GM20431 (cell line): ENCODE data around the gene DNMT3L.
"Not testable (repeated sequence)": the region's sequence is repeated elsewhere in the genome, so short reads cannot be mapped to it uniquely, and the experiment has no call there.

ENCODE experiments used
- in situ Hi-C: fragments of 300-500 bp; cut with MseI, MboI; formaldehyde crosslinking; loops from one replicate; pipeline ENCODE4 v1.15.0; 2020; ENCODE audit warnings: low sequenced_read_pairs; ENCODE audit not compliant: unreplicated experiment

The DNMT3L gene

DNA sequence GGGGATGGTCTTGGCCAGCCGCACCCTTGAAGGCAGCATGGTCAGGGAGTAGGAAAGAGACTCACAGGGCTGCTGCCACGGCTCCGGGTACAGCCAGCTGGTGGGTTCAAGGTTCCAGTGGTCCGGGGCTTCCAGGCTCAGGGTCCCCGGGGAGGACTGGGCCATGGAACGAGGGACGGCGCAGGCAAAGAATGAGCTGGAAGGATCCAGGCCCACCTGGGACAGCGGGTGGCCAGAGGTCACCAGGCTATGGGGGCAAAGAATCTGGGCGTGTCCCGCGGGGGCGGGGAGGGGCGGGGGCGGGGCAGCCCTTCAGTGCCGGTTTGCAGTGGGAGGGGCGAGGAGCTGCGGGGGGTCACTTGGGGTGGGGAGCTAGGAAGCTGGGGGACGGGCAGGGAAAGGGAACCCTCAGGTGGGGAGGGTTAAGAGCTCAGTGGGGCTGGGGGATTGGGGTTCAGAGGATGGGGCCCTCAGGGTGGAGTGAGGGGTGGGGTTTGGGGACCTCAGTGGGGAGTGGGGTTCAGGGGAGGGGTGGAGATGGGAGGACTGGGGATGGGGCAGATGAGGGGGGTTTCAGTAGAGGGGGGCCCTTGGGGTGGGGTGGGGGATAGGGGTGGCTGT is at the start of gene DNMT3L:
DNMT3L (minus strand) TSS at position 223 of the 621 bp plus-strand sequence. CDS start 638 bp downstream, outside the sequence.
- in situ Hi-C loops: no loop called here

GRCh38 chr21:44310628-44311507 is 49.2 kb upstream of the DNMT3L start:
- in situ Hi-C loops: no loop called here

DNA sequence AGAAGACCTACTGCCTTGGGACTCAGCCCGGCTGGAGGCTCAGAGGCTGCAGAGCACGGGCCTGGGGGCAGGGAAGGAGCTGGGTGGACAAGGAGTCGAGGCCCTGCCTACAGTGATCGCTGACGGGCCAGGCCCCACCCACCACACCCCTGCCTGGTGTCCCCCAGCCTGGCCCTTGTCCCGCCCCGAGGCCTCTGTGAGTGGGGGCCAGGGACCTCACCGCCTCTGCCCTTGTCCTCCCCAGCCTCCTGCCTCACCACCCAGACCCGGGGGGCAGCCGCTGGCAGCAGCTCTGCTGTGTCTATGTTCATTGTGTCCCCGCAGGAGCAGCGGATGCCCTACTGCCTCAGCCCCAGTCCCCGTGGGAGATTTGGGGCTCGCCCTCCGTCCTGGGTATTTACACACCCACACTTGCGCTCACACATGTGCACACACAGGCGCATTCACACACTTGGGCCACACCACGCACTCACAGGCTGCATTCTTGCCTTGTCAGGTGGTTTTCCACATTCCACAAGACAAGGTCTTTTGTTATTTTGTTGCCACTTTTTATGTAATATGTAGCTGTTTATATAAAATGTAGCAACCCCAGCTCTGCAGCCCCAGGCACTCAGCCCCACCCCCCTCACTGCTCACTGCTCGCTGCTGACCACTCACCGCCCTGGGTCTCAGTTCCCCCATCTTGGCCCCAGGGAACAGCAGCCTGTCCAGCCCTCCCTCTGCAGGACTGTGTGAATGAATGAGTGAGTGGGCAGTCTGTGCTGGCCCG is 45.4 kb upstream of the DNMT3L start:
- in situ Hi-C loops: no loop called here

DNA sequence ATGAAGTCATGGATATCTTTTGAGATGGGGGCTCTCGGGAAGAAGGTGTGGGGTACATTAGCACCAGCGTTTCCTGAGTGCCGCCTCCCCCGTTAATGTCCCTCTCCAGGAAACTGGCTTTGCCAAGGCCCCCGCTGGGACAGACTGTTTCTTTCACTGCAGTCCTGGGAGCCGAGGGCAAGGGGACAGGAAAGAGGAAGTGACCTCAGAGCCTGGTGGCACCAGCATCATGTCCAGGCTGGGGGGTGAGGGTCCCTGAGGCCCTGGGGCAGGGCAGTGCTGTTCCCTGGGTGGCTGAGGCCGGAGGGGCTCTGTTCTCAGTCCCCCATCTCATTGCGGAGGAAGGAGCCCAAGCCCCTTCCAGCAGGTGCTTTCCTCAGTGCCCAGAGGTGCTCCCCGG is 44.0 kb upstream of the DNMT3L start:
- in situ Hi-C loops: no loop called here

GRCh38 chr21:44304877-44305293 is 43.2 kb upstream of the DNMT3L start:
- in situ Hi-C loops: no loop called here

DNA sequence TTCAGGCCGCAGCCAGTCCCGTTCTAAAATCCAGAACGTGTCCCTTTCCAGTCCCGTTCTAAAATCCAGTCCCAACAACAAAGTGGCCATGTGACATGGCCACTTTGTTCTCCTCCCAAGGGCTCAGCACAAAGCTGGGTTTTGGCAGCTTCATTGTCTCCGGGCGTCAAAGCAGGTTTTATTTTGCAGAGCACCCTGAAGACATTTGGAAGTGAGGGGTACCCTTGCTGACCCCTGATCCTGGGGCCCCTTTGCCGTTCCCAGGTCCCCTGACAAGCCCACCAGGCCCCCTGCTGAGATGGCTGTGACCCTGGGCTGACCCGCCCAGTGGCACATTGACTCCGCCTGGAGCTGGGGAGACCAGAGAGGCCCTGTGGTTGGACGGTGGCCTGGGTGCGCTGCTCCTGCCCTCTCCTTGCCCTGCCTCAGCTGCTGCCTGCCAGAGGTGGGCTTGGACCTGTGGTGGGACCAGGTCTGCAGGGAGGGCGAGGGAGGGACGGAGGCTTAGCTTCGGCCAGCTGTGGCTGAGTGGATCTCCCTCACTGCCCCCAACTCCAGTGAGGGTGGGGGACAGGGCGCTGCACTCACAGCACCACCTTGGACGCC is 42.4 kb upstream of the DNMT3L start:
- in situ Hi-C loops: no loop called here

DNA sequence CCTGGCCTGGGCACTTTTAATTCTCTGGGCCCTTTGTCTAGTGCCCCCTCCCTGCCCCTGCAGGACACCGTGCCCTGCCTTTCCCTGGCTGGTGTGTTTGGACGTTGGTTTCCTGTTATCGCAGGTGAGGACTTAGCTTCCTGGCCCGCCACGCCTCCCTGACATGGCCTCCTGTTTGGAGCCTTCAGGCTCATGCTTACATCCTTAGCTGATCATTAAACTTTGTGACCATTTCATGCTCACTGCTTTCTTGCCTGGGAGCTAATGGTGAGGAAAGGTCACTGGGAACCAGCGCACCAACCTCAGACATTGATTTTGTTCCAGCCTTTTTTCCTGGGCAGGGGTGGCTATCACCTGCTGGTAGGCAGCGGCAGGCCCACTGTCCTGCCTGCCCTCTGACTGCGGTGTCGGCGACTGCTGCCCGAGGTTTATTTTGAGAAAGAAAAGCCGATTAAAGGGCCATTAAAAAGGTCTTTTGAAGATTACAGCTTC is 41.8 kb upstream of the DNMT3L start:
- in situ Hi-C loops: no loop called here

DNA sequence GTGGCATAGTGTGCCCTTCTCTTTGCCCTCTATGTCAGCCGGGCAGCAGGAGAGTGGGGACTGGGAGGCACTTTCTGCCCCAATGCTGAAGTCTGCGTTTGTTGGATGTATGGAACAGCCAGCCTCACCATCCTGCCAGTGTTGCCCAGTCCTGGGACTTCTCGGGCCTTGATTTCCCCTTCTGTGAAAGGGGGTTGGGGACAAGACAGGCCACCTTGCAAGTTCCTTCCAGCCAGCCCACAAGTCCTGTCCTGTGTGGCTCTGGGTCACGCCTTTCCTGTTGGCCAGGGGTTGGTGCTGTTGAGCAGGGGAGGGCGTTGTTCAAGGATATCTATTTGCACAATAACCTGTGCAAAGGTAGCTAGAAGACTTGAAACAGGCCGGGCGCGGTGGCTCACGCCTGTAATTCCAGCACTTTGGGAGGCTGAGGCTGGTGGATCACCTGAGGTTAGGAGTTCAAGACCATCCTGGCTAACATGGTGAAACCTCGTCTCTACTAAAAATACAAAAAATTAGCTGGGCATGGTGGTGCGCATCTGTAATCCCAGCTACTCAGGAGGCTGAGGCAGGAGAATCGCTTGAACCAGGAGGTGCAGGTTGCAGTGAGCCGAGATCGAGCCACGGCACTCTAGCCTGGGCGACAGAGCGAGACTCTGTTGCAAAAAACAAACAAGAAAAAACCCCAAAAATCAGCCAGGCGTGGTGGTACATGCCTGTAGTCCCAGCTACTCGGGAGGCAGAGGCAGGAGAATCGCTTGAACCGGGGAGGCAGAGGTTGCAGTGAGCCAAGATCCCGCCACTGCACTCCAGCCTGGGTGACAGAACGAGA is 41.1 kb upstream of the DNMT3L start:
- in situ Hi-C loops: not testable (repeated sequence)

DNA sequence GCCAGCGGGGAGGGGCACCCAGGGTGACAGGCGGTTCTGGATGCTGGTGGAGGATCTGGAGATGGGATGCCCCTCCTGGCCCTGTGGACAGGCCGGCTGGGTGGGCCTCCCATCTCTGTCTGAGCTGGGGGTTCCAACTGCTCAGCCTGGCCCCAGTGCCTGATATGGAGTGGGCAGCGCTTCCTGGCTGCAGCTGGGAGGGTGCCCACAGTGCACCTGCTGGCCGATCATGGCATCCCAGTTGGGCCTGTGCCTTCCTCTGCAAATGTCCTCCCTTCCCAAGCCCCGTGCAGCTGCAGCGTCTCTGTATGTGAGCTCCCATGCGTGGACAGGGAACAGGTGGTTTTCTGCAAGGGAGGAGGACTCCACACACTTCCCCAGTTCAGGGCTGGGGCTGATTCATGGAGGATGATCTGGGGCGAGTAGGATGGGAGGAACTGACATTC is 40.3 kb upstream of the DNMT3L start:
- in situ Hi-C loops: no loop called here

GRCh38 chr21:44301141-44301540 is 39.4 kb upstream of the DNMT3L start:
- in situ Hi-C loops: no loop called here

GRCh38 chr21:44300262-44300959 is 38.7 kb upstream of the DNMT3L start:
- in situ Hi-C loops: no loop called here

DNA sequence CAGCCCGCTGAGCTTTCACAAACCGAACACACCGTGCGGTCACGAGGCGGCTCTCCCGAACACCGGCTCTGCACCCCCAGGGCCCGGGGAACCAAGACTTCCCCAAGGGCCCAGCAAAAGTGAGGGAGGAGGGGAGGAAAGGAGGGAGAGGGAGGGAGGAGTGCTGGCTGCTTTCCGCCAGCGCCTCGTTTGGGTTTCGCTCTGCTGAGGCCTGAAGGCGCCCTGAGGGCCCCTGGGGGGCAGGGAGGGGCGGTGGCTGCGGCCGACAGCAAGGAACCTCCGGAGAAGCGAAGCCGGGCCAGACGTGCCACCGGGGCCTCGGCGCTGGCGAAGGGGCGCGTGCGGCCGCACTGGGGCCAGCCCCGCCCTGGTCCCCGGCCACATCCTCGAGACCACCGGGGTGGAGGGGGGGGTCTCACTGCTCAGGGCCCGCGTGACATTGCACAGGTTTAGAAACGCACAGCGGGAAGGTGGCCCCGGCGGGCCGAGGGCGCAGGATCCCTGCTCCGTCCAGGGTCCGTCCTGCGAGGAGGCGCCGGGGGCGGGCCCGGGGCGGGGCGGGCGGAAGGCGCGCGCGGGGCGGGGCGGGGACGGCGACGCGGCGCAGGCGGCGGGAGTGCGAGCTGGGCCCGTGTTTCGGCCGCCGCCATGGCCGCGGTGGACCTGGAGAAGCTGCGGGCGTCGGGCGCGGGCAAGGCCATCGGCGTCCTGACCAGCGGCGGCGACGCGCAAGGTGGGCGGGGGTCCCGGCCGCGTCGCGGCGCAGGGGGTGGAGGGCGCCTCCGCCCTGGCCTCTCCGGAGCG is 38.0 kb upstream of the DNMT3L start, which contains the start of gene PFKL:
PFKL (plus strand) TSS at position 596 of the 804 bp plus-strand sequence; CDS start at position 649, 53 bp downstream.
- in situ Hi-C loops: no loop called here

DNA sequence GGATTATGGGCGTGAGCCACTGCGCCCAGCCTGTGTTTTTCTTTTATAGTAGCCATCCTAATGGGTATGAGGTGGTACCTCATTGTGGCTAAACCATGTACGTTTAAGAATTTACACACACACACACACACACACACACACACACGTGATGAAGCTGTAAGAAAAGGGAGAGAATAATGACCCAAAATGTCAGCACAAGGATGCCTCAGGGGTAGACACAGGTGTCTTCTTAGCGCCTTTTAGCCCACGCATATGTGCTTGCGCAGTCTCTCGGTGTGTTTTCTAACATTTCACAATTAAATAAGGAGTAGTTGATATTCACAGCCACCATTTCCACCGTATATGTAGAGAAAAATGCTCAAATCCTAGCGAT is 37.4 kb upstream of the DNMT3L start:
- in situ Hi-C loops: no loop called here

DNA sequence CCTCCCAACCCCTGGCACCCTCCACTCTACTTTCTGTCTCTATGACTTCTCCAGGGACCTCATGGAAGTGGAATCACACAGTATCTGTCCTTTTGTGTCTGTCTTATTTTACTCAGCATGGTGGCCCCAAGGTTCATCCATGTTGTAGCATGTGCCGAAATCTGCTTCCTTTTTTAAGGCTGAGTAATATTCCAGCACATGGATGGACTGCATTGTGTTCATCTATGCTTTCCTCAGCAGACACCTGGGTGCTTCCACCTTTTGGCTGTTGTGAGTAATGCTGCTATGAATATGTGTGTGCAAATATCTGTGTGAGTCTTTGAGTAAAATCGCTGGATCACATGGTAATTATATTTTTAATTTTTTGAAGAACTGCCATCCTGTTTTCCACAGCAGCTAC is 36.6 kb upstream of the DNMT3L start:
- in situ Hi-C loops: no loop called here

DNA sequence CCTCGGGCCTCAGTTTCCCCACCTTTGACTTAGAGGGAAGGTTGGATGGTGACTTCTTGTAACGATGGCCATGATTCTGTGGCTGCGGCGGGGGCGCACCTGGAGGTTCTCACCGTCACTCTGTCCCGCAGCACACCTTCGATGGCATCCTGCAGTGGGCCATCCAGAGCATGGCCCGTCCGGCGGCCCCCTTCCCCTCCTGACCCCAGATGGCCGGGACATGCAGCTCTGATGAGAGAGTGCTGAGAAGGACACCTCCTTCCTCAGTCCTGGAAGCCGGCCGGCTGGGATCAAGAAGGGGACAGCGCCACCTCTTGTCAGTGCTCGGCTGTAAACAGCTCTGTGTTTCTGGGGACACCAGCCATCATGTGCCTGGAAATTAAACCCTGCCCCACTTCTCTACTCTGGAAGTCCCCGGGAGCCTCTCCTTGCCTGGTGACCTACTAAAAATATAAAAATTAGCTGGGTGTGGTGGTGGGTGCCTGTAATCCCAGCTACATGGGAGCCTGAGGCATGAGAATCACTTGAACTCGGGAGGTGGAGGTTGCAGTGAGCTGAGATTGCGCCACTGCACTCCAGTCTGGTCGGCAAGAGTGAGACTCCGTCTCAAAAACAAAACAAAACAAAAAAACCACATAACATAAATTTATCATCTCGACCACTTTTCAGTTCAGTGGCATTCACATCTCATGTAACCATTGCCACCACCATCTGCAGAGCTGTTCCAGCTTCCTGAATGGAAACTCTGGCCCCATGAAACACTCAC is 36.0 kb upstream of the DNMT3L start:
- in situ Hi-C loops: no loop called here

DNA sequence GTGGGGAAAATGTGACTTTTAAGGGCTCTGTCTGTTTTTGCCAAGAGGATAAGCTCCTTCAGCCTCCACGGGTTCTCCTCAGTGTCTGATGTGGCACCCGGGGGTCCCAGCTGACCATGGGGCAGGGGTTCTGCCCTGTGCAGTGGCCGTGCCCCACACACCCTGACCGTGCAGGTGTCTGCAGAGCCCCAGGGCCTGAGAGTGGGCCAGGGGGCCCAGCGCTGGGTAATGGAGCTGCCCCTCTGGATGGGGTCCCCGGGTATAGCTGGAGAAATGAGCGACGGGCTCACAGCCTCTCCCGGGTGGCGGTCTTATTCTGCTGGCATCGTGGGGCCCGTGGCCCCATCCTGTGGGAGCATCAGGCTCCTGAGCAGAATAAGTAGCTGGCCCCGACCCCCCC is 35.2 kb upstream of the DNMT3L start:
- in situ Hi-C loops: no loop called here

- in situ Hi-C loops: no loop called here
Measured at GRCh38 chr21:44296103-44296519, 34.4 kb upstream of the DNMT3L start.
